SK-N-SH treated with all-trans-retinoic acid at 6 μM for 48 hours (cell line): ENCODE data around the gene CXCL3.

ENCODE experiments used
- ARNTL ChIP-seq: fragments of 450-650 bp; formaldehyde crosslinking; IDR thresholded peaks from 2 replicates; pipeline ENCODE4 v1.5.0; 2020; ENCODE audit warnings: low read depth, mild to moderate bottlenecking, moderate library complexity, borderline replicate concordance
- CREB5 ChIP-seq: fragments of 250-450 bp; sonication (Bioruptor Pico); IDR thresholded peaks from 2 replicates; pipeline ENCODE4 v1.5.1; 2020; ENCODE audit warnings: low read depth, mild to moderate bottlenecking, moderate library complexity
- CSRNP3 ChIP-seq: fragments of 250-450 bp; sonication (Bioruptor Pico); IDR thresholded peaks from 2 replicates; pipeline ENCODE4 v1.5.1; 2021; ENCODE audit warnings: mild to moderate bottlenecking, moderate library complexity
- GLIS3 ChIP-seq: fragments of 250-450 bp; sonication (Bioruptor Pico); IDR thresholded peaks from 2 replicates; pipeline ENCODE4 v1.5.0; 2020; ENCODE audit warnings: mild to moderate bottlenecking, moderate library complexity
- PATZ1 ChIP-seq: fragments of 250-450 bp; sonication (Bioruptor Pico); IDR thresholded peaks from 2 replicates; pipeline ENCODE4 v1.8.0; 2020; ENCODE audit warnings: mild to moderate bottlenecking, moderate library complexity, borderline replicate concordance
- RARB ChIP-seq: fragments of 250-450 bp; sonication (Bioruptor Pico); IDR thresholded peaks from 2 replicates; pipeline ENCODE4 v1.8.0; 2021; ENCODE audit warnings: mild to moderate bottlenecking, moderate library complexity
- ZNF565 ChIP-seq: fragments of 450-650 bp; formaldehyde crosslinking; conservative IDR thresholded peaks from 2 replicates; pipeline ENCODE4 v1.5.0; 2020; ENCODE audit warnings: low read depth, mild to moderate bottlenecking, moderate library complexity

- no peak for TF ChIP-seq GLIS3
- no peak for TF ChIP-seq ARNTL (CRISPR knock-in tag)
- no peak for TF ChIP-seq PATZ1 (CRISPR knock-in tag)
- no peak for TF ChIP-seq RARB (CRISPR knock-in tag)
- TF ChIP-seq CREB5 = no peak
- TF ChIP-seq ZNF565 (CRISPR knock-in tag) = no peak
- TF ChIP-seq CSRNP3 (CRISPR knock-in tag) = no peak
Measured at GRCh38 chr4:73998040-73999011, 40.2 kb downstream of the CXCL3 start, which contains the start of gene CXCL5.
